Nephron progenitor cell (in vitro differentiated cells): ENCODE measurements around the gene INPP5A.

ENCODE experiments used
- DNase-seq: peaks from one replicate; pipeline ENCODE4 v3.0.0; 2021
- H3K27ac Mint-ChIP-seq: 2 replicates; pipeline ENCODE4 v1.8.0; 2021; ENCODE audit warnings: mild to moderate bottlenecking, moderate library complexity, mixed read lengths
- H3K27me3 Mint-ChIP-seq: 2 replicates; pipeline ENCODE4 v1.8.0; 2021; ENCODE audit warnings: mild to moderate bottlenecking, low read depth, mixed read lengths; ENCODE audit not compliant: poor library complexity
- H3K36me3 Mint-ChIP-seq: 2 replicates; pipeline ENCODE4 v1.8.0; 2021; ENCODE audit warnings: low read depth, mixed read lengths
- H3K4me1 Mint-ChIP-seq: 2 replicates; pipeline ENCODE4 v1.8.0; 2021; ENCODE audit warnings: mixed read lengths
- H3K4me3 Mint-ChIP-seq: 2 replicates; pipeline ENCODE4 v1.8.0; 2021; ENCODE audit warnings: mild to moderate bottlenecking, moderate library complexity, mixed read lengths
- H3K9me3 Mint-ChIP-seq: 2 replicates; pipeline ENCODE4 v1.8.0; 2021; ENCODE audit warnings: mild to moderate bottlenecking, moderate library complexity, mixed read lengths
- TF ChIP-seq, protein P1 (sequence below): fragments of 200-600 bp; sonication (generic); IDR thresholded peaks from 2 replicates; pipeline ENCODE4 v1.5.0; 2021; ENCODE audit warnings: antibody characterized with exemption

INPP5A gene

DNA sequence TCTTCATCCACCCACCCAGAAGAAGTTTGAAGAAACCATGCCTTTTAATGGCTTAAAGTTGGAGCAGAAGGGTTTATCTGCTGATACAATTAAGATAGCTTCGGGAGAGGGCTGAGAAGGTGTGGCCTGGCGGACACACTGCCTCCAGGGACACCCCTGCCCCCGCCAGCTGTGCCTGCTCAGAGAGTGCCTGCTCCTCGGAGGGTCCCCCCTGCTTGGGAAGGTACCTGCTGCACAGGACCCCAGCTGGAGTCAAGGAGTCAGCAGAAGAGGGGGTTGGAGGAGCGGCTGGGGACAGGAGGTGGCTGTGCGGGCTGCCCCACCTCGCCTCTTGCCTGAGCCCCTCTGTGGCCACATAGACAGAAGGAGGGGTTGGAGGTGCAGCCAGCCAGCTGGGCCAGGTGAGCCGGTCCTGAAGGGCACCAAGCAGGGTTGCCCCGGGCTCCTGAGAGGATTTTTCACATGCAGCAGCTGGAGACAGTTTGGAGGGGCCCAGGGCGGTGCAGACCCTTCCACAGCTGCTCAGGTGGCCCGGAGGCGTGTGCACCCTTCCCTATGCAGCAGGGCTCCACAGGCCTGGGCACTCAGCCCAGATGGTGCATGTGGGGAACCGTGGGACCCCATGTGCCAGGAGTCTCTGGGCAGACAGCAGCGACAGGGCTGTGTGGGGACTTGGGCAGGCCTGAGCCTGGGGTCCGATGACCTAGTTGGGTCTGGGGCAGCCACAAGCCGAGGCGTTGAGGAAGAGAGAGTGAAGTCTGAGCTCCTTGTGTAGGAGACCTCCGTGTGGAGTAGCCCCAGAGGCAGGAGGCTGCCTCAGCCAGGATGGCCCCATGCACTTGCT is 118.9 kb downstream of the INPP5A start:
- Mint-ChIP-seq H3K27me3 (peaks cover 2% of the 10 kb centered on the region), H3K4me3 (no peak overlapping the region), H3K36me3 (peaks cover 18% of the 10 kb centered on the region), H3K9me3 (no peaks in the 10 kb centered on the region), H3K4me1 (no peaks in the 10 kb centered on the region), H3K27ac (no peak overlapping the region)
- no peak for DNase-seq
- TF ChIP-seq, protein P1, sequence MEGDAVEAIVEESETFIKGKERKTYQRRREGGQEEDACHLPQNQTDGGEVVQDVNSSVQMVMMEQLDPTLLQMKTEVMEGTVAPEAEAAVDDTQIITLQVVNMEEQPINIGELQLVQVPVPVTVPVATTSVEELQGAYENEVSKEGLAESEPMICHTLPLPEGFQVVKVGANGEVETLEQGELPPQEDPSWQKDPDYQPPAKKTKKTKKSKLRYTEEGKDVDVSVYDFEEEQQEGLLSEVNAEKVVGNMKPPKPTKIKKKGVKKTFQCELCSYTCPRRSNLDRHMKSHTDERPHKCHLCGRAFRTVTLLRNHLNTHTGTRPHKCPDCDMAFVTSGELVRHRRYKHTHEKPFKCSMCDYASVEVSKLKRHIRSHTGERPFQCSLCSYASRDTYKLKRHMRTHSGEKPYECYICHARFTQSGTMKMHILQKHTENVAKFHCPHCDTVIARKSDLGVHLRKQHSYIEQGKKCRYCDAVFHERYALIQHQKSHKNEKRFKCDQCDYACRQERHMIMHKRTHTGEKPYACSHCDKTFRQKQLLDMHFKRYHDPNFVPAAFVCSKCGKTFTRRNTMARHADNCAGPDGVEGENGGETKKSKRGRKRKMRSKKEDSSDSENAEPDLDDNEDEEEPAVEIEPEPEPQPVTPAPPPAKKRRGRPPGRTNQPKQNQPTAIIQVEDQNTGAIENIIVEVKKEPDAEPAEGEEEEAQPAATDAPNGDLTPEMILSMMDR, result no peak

DNA sequence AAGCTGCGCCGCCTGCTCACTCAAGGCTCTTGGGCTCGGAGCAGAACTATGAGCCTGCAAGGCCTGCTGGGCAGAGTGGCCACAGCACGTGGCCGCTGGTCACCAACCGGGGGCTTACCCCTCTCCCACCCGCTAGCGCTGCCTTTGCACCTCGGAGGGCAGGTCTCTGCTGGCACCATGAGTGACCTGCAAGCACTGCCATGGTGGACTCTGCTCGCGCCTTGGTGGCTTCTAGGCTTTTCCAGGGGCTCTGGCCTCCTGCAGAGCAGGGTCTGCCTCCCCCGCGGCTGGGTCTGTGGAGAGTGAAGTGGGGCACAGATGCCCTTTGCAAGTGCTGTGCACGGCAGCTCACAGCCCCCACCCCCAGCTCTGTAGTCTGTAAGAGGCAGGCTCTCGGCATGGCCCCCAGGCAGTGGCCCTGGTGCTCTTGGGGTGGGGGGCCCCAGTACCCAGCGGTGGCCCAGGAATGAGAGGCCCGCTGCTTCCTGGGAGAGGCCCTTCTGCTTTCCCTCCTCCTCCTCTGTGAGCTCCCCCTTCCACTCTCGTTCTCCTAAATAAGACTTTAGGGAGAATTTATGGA is 119.6 kb downstream of the INPP5A start:
- TF ChIP-seq, protein P1, result no peak
- Mint-ChIP-seq H3K9me3 (no peaks in the 10 kb centered on the region), H3K27ac (no peak overlapping the region), H3K36me3 (peaks cover 24% of the 10 kb centered on the region), H3K4me3 (no peak overlapping the region), H3K27me3 (peaks cover 2% of the 10 kb centered on the region), H3K4me1 (no peaks in the 10 kb centered on the region)
- DNase-seq, result no peak

DNA sequence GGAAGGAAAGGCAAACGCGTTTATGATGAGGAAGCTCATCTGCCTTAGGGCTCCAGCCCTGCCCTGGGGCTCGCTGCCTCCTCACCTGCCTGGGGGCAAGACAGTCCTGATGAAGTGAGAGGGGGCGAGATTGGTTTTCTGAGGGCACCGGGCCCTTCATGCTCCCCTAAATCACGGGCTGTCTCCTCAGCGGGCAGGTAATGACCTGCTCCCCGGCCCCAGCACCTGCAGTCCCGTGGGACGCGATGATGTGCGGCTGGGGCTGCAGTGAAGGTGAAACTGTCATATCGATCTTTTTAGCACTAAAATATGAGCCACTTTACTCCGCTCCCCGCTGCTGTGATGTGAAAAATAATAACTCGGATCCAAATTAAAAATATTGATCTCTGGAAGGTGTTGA is 120.2 kb downstream of the INPP5A start:
- peaks cover 24% of the 10 kb centered on the region for H3K36me3 Mint-ChIP-seq
- TF ChIP-seq, protein P1, result no peak
- H3K9me3 Mint-ChIP-seq, result no peaks in the 10 kb centered on the region
- no peaks in the 10 kb centered on the region for H3K27me3 Mint-ChIP-seq
- H3K4me1 Mint-ChIP-seq, result no peaks in the 10 kb centered on the region
- no peak overlapping the region for H3K27ac Mint-ChIP-seq
- DNase-seq, result no peak
- no peak overlapping the region for H3K4me3 Mint-ChIP-seq

DNA sequence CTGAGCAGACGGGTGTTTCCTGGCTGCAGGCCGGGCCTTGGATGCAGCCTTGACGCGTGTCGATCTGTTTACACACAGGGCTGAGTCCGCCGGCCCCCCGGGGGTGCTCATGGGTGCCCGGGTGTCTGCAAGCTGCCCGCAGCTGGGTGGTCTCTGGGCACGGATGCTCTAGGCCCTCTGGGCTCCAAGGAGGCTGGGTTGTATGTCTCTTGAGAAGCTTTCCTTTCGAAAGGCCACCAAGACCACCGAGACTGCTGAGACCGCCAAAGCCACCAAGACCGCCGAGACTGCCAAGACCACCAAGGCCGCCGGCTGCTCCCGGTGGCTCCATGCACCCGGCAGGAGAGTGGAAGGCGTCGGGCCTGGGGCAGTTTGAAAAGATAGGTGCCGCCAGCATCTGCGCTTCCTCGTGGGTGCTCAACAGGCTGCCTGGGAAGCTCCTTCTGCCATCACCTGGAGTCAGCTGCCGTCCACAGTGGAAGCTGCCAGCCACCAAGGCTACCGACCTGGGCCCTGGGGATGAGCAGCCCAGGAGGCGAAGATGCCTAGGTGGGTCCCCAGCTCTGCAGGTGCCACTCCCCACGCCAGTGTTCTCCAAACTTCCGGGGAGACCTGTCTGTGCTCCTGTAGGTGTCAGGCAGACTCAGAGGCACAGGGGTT is 121.1 kb downstream of the INPP5A start:
- DNase-seq, result no peak
- no peak overlapping the region for H3K27ac Mint-ChIP-seq
- H3K9me3 Mint-ChIP-seq, result no peaks in the 10 kb centered on the region
- peaks cover 24% of the 10 kb centered on the region for H3K36me3 Mint-ChIP-seq
- no peaks in the 10 kb centered on the region for H3K27me3 Mint-ChIP-seq
- H3K4me1 Mint-ChIP-seq, result peaks cover 2% of the 10 kb centered on the region
- TF ChIP-seq, protein P1, result no peak
- H3K4me3 Mint-ChIP-seq, result no peak overlapping the region

DNA sequence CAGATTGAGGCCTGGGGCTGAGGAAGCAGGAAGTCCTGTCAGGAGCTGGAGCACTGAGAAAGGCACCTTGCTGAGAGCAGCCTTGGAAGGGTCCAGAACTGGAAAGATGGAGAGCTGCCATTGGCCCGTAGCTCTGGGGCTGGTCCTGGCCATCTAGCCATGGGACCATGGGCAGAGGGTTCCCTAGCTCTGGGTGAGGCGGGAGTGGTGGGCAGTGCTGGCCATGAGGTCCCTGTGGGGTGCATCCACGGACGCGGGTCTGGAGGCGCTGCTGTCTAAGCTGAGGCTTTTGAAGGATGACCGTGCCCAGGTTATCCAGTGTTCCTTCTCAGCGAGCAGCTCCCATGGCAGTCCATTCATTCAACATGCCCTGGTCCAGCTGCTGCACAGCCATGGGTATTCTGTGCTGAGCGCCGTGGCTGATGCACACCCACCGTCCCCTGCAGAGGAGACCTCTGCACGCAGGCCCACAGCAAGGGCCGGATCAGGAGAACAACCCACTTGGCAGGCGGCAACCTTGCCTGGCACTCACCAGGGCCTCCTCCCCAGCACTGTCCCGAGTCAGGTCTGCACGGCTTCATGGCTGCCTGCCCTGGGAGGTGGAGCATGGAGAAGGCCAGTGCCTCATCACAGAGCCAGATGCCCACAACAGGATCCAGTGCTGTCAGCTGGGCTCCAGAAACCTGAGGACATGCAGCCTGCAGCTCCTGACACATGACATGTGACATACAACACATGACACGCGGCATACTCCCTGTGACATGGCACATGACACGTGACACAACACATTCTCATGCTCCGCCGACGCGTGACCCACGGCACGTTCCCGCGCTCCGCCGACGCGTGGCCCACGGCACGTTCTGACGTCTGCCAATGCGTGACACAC is 121.9 kb downstream of the INPP5A start:
- no peaks in the 10 kb centered on the region for H3K9me3 Mint-ChIP-seq
- H3K27me3 Mint-ChIP-seq, result no peaks in the 10 kb centered on the region
- H3K4me3 Mint-ChIP-seq, result no peak overlapping the region
- TF ChIP-seq, protein P1, result no peak
- no peak for DNase-seq
- H3K27ac Mint-ChIP-seq, result no peak overlapping the region
- H3K4me1 Mint-ChIP-seq, result peaks cover 10% of the 10 kb centered on the region
- peaks cover 24% of the 10 kb centered on the region for H3K36me3 Mint-ChIP-seq
